Epithelial cell of prostate (primary cell): ENCODE measurements around the gene RAD51D.
A peak's percentile ranks its signal among the peaks of the same experiment; 100 is the strongest.
"Not testable (repeated sequence)": the region's sequence is repeated elsewhere in the genome, so short reads cannot be mapped to it uniquely, and the experiment has no call there.

ENCODE experiments used
- DNase-seq: peaks from one replicate; pipeline ENCODE4 v3.0.0-alpha.2; 2011; ENCODE audit warnings: low read depth, low spot score
- H3K27ac ChIP-seq: fragments of 450-650 bp; 2 replicates; pipeline ENCODE4 v1.5.1; 2017; ENCODE audit warnings: mild to moderate bottlenecking

The RAD51D gene

DNA sequence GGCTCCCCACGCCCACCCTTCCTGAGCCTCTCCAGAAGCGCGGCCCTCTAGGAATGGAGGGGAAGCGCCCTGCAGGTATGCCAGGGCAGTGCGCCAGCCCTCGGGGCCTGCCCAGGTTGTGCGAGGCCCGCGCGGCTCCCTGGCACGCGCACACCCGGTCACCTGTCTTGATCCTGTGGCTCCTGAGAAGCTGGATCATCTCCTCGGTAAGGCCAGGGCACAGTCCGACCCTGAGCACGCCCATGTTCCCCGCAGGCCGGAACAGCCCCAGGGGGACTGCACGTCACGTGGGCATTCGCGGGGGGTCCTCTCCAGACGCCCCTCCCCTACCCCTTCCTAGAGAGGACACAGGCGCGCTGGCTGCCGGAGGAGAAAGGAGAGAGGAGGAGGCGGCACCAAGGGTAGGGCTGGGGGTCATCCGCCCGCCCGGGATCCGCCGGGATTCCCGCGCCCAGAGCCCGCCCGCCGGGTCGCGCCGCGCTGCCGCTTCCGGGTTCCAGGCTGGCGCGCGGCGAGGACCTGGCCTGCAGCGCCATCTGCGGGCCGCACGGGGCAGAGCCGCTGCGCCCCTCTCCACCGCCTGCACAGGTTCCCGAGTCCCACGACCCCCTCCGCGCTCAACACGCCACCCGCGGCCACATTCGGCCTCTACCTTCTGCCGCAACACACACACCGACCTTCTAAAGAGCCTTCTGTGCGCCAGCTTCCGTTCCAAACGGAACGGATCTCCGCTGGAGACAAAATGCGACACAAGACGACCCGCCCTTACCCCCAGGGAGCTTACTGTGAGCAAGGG is at the start of gene RAD51D:
Gene RAD51D, minus strand, starts transcription at position 491 of the 796 bp plus-strand sequence. Its CDS starts 247 bp downstream, at position 244.
- peak within 1 kb of the TSS; percentile 29 for H3K27ac ChIP-seq
- no peak for DNase-seq

DNA sequence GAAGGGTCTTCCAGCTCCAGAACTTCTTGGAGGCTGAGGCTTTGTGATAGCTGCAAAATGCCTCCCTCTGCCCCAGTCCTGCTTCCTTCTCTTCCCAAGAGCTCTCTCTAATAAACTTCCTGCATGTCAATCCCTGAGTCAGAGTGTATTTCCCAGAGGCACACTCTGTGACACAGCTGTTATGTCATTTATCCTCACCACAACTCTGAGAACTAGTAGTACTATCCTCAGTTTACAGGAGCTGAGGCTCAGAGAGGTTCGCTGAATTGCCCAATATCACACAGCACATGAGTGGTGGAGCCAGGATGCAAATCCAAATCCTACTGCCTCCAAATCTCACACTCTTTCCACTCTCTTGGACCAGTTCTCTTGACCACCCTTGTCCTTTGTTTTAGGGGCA is 48.0 kb upstream of the RAD51D start:
- DNase-seq: no peak
- H3K27ac ChIP-seq: peak overlapping the region; percentile 23

DNA sequence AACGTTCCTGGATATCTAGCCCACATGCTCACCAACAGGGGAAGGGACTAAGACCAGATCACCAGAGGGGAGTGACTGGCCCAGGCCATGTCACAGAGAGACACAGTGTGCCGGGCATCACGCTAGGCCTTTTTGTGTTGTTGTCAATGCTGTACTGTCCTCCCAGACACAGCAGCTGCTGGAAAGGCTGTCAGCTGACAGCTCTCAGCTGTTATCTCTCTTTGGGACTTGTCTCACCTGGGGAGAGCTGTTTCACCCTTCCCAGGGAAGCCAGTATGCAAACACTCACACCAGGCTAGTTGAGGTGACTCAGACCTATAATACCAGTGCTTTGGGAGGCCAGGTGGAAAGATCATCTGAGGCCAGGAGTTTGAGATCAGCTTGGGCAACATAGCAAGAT is 47.4 kb upstream of the RAD51D start:
- H3K27ac ChIP-seq: peak overlapping the region; percentile 23
- DNase-seq: peak; percentile 26

DNA sequence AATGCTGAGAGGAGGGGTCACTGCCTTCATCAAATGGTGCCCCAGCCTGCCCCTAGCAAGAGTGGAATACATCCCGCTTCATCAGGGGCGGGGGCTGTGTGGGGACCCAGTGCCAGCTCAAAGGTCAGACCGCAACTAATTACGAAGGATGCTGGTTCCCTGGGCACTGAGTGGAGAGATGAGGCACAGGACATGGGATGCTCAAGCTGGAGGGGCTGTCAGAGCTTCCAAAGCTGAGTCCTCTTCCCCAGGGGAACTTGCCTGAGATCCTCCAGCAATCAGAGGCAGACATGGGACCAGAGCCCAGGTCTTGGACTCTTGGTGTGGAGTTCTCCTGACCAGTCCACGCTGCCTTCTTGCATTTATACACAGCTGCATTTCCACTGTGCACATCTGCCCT is 46.9 kb upstream of the RAD51D start:
- DNase-seq: no peak
- peak overlapping the region; percentile 23 for H3K27ac ChIP-seq

DNA sequence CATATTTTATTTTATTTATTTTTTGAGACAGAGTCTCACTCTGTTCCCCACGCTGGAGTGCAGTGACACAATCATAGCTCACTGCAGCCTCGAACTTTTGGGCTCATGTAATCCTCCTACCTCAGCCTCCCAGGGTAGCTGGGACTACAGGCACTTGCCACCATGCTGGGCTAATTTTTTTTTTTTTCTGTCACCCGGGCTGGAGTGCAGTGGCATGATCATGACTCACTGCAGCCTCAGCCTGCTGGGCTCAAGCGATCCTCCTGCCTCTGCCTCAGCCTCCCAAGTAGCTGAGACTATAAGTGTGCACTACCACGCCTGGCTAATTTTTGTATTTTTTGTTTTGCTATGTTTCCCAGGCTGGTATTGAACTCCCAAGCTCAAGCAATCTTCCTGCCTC is 45.1 kb upstream of the RAD51D start:
- DNase-seq: no peak
- H3K27ac ChIP-seq: no peak overlapping the region

DNA sequence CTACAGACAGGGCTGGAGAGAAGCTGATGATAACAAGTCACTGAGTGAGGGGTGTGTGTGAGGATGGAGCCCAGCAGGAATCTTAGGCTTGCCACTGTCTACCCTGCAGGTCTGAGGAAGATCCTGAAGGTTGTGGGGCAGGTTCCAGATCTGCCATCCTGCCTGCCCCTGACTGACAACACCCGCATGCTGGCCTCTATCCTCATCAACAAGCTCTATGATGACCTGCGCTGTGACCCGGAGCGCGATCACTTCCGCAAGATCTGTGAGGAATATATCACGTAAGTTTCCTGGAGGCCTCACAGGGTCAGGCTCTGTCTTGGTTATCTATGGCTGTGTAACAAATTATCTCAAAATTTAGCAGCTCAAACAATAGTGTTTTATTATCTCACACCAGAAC is 44.2 kb upstream of the RAD51D start:
- DNase-seq: no peak
- no peak overlapping the region for H3K27ac ChIP-seq

GRCh38 chr17:35162755-35163154 is 43.1 kb upstream of the RAD51D start:
- H3K27ac ChIP-seq: no peak overlapping the region
- DNase-seq: no peak

- H3K27ac ChIP-seq: peak overlapping the region; percentile 73
- no peak for DNase-seq
These were observed 41.7 kb upstream of the RAD51D start for GRCh38 chr17:35161281-35161761.

DNA sequence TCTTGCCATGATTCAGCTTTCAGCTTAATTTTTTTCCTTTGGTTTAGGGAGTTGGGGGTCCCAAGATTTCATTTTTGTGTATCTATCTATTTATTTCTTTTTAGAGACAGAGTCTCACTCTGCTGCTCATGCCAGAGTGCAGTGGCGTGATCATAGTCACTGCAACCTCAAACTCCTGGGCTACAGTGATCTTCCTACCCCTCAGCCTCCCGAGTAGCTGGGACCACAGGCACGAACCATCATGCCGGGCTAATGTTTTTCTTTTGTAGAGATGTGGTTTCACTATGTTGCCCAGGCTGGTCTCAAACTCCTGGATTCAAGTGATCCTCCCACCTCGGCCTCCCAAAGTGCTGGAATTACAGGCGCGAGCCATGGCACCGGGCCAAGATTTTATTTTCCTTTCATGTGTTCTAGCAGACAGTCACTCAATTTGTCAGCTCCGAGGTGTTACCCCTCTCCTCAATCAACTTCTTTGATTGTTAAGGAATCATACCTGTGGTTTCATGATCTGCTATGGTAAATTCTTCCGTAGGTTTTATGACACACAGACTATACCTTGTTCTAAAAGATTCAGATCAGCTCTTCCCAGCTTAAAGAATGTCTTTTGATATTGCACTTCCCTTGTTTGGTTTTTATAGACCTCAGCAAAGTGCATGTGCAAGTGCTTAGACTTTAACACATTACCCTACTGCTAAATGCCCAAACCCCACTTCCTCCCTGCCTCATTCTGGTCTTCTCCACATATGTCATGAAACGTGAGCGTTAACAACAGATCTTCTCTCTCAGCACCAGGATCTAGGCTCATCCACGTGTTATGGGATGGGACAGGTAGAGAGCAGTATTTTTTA is 40.9 kb upstream of the RAD51D start:
- H3K27ac ChIP-seq: peak overlapping the region; percentile 73
- DNase-seq: no peak

GRCh38 chr17:35159940-35160339 is 40.3 kb upstream of the RAD51D start:
- no peak for DNase-seq
- H3K27ac ChIP-seq: peak overlapping the region; percentile 73

DNA sequence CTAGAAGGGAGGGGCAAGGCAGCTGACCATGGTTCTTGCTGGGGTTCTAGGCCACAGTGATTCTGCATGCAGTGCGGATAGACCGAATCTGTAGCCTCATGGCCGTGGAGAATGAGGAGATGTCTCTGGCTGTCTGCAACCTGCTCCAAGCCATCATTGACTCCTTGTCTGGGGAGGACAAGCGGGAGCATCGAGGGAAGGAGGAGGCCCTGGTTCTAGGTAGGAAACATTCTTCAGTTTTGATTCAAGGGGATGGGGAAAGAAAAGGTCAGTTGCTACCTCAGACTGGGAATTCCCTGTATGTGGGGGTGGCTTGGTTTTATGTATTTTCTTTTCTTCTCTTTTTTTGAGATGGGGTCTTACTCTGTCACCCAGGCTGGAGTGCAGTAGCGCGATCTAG is 35.6 kb upstream of the RAD51D start:
- H3K27ac ChIP-seq: no peak overlapping the region
- DNase-seq: no peak

DNA sequence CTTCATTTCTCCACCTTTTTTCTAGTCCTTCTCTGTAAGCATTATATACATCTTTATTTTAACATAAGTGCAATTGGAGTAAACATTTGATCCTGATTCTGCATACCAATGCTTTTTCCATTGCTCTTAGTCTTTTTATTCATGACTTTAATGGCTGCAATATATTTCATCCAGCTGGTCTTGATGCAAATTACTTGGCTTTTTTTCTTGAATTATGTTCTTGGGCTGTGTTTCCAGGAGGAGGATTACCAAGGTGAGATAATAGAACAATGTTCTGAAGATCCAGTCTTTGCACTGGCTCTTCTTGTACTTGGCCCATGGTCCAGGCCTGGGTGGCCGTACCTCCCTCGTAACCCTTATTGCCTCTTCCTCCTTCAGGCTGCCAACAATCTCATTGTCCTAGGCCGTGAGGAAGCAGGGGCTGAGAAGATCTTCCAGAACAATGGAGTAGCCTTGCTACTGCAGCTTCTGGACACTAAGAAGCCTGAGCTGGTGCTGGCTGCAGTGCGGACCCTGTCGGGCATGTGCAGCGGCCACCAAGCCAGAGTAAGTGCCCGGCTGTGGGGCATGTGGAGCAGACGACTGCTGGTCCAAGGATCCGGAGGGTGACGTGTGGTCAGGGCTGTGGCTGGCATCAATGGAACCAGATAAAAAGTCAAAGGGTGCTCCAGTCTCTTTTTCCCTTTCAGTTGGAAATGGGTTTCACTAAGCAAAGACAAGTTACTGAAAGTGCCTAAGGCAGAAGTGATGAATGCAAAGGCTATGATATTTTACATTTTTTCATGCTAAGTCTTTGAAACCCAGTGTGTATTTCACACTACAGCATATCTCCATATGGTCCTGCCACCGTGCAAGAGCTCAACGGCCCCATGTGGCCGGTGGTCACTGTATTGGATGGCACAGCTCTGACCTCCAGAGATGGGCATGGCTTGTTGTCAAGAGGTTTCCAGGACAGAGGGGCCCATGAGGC is 34.8 kb upstream of the RAD51D start:
- no peak overlapping the region for H3K27ac ChIP-seq
- DNase-seq: no peak

- no peak for DNase-seq
These were observed 32.9 kb upstream of the RAD51D start for GRCh38 chr17:35152421-35153140.

DNA sequence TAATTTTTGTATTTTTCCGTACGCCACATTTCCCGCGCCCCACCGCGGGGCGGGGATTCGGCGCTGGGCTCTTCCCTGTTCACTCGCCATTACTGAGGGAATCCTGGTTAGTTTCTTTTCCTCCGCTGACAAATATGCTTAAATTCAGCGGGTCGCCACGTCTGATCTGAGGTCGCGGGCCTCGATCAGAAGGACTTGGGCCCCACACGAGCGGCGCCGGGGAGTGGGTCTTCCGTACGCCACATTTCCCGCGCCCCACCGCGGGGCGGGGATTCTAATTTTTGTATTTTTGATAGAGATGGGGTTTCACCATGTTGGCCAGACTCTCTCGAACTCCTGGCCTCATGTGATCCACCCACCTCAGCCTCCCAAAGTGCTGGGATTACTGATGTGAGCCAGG is 31.4 kb upstream of the RAD51D start:
- not testable (repeated sequence) for H3K27ac ChIP-seq, DNase-seq

More at GRCh38 chr17:35152421-35153140, 32.9 kb upstream of the RAD51D start:
- no peak overlapping the region for H3K27ac ChIP-seq

GRCh38 chr17:35149941-35150340 is 30.3 kb upstream of the RAD51D start:
- no peak for DNase-seq
- no peak overlapping the region for H3K27ac ChIP-seq

GRCh38 chr17:35148144-35148543 is 28.5 kb upstream of the RAD51D start:
- no peak overlapping the region for H3K27ac ChIP-seq
- DNase-seq: no peak

DNA sequence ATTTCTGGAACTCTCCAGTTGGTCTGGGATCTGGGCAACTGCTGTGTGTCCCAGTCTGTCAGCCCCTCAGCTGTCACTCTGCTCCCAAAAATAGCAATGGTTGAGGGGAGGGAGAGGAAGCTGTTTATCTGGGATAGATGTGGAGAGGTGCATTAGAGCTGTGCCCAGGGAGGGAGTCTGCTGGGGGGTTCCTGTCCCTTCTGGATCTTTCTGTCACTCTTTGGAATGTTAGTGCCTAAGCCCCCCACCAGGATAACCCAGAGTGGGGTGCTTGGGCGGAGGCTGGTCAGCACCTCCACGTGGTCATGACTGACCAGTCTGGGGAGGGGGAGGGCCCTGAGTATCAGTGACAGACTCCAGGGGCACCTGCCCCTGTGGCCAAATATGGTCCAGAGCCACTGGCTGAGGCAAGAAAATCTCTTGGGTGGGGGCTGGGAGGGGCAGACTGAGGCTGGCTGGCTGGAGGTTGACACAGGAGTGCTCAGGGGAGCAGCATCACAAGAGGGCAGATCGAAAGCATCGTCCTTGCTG is 27.8 kb upstream of the RAD51D start, which contains the start of gene UNC45B:
Gene UNC45B, plus strand, starts transcription at position 443 of the 531 bp plus-strand sequence. CDS start 447 bp downstream, outside the sequence.
- H3K27ac ChIP-seq: no peak within 1 kb of the TSS

GRCh38 chr17:35146214-35146833 is 26.7 kb upstream of the RAD51D start:
- H3K27ac ChIP-seq: no peak overlapping the region
- peak; percentile 16 for DNase-seq

More for the DNA sequence above, 27.8 kb upstream of the RAD51D start, which contains the start of gene UNC45B:
- DNase-seq: no peak
